ENCODE data around the gene SLC35C1. TPM values are rescaled to one million over a fixed set of nuclear protein-coding genes. Genes with fewer than 3 reads are reported as not detected.

The SLC35C1 gene
- total and polyA plus RNA-seq, 9 of the 15 experiments (the other 6 are each of a cell fraction or from before 2014, with no cell fraction given) = 0.65 to 13.1 (median 2.4) TPM

GRCh38 chr11:45834298-45834756, 29.4 kb downstream of the SLC35C1 start (continued):
- TF ChIP-seq NR4A1 (CRISPR knock-in tag; IDR thresholded peaks at IDR 0.05) = no peak
- TF ChIP-seq NR4A1 (tag; IDR thresholded peaks at IDR 0.05) = no peak
- no peak; the same call in 1 of the 2 replicates for TF ChIP-seq ZEB2 (IDR thresholded peaks at IDR 0.05)
- TF ChIP-seq THRA (IDR thresholded peaks at IDR 0.05) = no peak
- TF ChIP-seq HIVEP1 (CRISPR knock-in tag; IDR thresholded peaks at IDR 0.05) = no peak
- TF ChIP-seq RBM15 (IDR thresholded peaks at IDR 0.05; ENCODE audit: insufficient read depth, low read length) = no peak
- TF ChIP-seq XRCC5 (IDR thresholded peaks at IDR 0.05; ENCODE audit: low read depth, low read length) = 0 out of 2 replicates have a peak, but pooled peaks have one; percentile 30
- TF ChIP-seq COPS2 (conservative IDR thresholded peaks at IDR 0.05) = no peak
- peak; percentile 83 for TF ChIP-seq EP300 (IDR thresholded peaks at IDR 0.05; ENCODE audit: low read length)
- no peak for TF ChIP-seq BRF1 (IDR thresholded peaks at IDR 0.05; ENCODE audit: borderline replicate concordance, extremely low read depth, insufficient read length)
- TF ChIP-seq JUN (IDR thresholded peaks at IDR 0.05; ENCODE audit: borderline replicate concordance, low read depth, low read length) = 0 out of 2 replicates have a peak, but pooled peaks have one; percentile 22
- TF ChIP-seq JUN (CRISPR knock-in tag; IDR thresholded peaks at IDR 0.05; ENCODE audit: borderline replicate concordance) = no peak
- TF ChIP-seq TRIM28 (IDR thresholded peaks at IDR 0.05) = no peak
- no peak for TF ChIP-seq ZNF77 (CRISPR knock-in tag; IDR thresholded peaks at IDR 0.05)
- TF ChIP-seq SMARCA4 (IDR thresholded peaks at IDR 0.05) = peak; percentile 62; the same call in 1 of the 2 replicates
- TF ChIP-seq NBN (IDR thresholded peaks at IDR 0.05; ENCODE audit: low read depth) = no peak
- no peak for TF ChIP-seq KDM5B (IDR thresholded peaks at IDR 0.05; ENCODE audit: insufficient replicate concordance, low read depth, low read length)
- TF ChIP-seq ZNF695 (CRISPR knock-in tag; IDR thresholded peaks at IDR 0.05) = no peak
- no peak for TF ChIP-seq THRAP3 (IDR thresholded peaks at IDR 0.05; ENCODE audit: borderline replicate concordance)
- no peak for TF ChIP-seq KAT7 (CRISPR knock-in tag; IDR thresholded peaks at IDR 0.05; ENCODE audit: borderline replicate concordance)
- no peak for TF ChIP-seq ZNF384 (IDR thresholded peaks at IDR 0.05; ENCODE audit: low read depth, low read length)
- no peak for TF ChIP-seq ZSCAN32 (CRISPR knock-in tag; IDR thresholded peaks at IDR 0.05)
- TF ChIP-seq GABPB2 (CRISPR knock-in tag; conservative IDR thresholded peaks at IDR 0.05) = no peak
- no peak for TF ChIP-seq ZNF24 (IDR thresholded peaks at IDR 0.05)
- TF ChIP-seq SRSF7 (optimal IDR thresholded peaks at IDR 0.05; ENCODE audit: low read depth, low read length) = no peak
- no peak for TF ChIP-seq TEAD1 (CRISPR knock-in tag; IDR thresholded peaks at IDR 0.05)
- TF ChIP-seq RFX1 (IDR thresholded peaks at IDR 0.05) = no peak
- TF ChIP-seq RBM34 (IDR thresholded peaks at IDR 0.05; ENCODE audit: borderline replicate concordance, insufficient read depth, low read length) = no peak
- TF ChIP-seq CBX1 (IDR thresholded peaks at IDR 0.05; ENCODE audit: low read depth) = no peak
- TF ChIP-seq FOXP4 (CRISPR knock-in tag; IDR thresholded peaks at IDR 0.05; ENCODE audit: borderline replicate concordance) = no peak
- TF ChIP-seq ATF7 (IDR thresholded peaks at IDR 0.05) = peak; percentile 42; the same call in 1 of the 2 replicates
- no peak for TF ChIP-seq SIN3B (IDR thresholded peaks at IDR 0.05; ENCODE audit: low read depth)

Measured in K562 (cell line).